MM.1S (cell line): Measurements from ENCODE around the gene STAB1.

ENCODE experiments used
- EZH2 ChIP-seq: fragments of 300-600 bp; sonication (generic); optimal IDR thresholded peaks from 2 replicates; pipeline ENCODE3; 2017; ENCODE audit warnings: low read depth, mild to moderate bottlenecking, antibody characterized with exemption, low read length, mixed read lengths
- EZH2phosphoT487 ChIP-seq: fragments of 300-600 bp; sonication (generic); IDR thresholded peaks from 2 replicates; pipeline ENCODE4 v1.6.1; 2018; ENCODE audit warnings: antibody characterized with exemption, low read length
- TF ChIP-seq, protein P1 (sequence below): fragments of 300-600 bp; sonication (generic); IDR thresholded peaks from 2 replicates; pipeline ENCODE4 v1.5.1; 2016; ENCODE audit warnings: antibody characterized with exemption, low read length, mixed read lengths

DNA sequence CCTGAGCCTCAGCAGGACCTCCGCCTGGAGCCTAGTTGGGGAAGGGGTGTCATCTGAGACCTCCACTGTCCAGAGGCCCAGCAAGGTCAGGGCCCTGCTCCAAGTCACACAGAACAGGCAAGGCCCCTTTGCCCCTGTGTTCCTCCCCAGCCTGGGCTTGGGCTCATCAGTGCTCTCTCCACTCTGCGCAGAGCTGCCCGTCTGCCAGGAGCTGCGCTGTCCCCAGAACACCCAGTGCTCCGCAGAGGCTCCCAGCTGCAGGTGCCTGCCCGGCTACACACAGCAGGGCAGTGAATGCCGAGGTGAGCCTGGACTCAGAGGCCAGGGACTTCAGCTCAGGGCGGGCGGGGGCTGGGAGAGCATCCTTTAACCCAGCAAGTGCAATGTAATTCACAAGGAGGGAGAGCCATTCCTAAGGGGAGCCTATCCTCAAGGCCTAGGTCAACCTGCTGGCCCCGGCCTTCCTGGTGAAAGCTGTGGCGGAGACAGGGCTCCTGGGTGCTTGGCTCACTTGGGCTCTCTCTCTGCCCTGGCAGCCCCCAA, 7.7 kb downstream of the STAB1 start:
- TF ChIP-seq, protein P1, sequence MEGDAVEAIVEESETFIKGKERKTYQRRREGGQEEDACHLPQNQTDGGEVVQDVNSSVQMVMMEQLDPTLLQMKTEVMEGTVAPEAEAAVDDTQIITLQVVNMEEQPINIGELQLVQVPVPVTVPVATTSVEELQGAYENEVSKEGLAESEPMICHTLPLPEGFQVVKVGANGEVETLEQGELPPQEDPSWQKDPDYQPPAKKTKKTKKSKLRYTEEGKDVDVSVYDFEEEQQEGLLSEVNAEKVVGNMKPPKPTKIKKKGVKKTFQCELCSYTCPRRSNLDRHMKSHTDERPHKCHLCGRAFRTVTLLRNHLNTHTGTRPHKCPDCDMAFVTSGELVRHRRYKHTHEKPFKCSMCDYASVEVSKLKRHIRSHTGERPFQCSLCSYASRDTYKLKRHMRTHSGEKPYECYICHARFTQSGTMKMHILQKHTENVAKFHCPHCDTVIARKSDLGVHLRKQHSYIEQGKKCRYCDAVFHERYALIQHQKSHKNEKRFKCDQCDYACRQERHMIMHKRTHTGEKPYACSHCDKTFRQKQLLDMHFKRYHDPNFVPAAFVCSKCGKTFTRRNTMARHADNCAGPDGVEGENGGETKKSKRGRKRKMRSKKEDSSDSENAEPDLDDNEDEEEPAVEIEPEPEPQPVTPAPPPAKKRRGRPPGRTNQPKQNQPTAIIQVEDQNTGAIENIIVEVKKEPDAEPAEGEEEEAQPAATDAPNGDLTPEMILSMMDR = no peak
- TF ChIP-seq EZH2phosphoT487 (no peak), EZH2 (no peak)
